ENCODE data around the gene GABARAP.

DNA sequence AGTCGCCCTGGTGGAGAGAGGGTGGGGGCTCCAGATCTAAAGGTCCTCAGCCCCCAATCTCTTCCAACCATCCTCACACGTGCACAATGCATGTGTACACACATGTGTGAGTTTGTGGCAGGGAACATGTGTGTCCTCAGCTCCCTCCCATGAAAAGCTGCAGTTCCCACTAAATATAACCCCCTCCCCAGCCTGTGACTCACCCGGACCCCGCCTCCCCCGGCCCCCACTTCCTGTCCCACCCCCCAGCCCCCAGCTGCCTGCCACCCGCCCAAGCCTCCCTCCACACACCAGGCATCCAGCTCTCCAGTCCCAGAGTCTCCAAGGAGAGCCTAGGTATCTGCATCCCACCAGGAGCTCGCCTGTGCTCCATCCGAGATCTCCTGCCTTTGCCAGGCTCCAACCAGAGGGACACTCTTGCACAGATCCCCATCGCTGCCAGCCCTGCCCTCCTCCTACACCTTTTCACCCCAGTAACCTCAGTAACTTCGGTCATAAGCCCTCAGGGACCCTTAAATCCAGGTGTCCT, 26.5 kb downstream of the GABARAP start:
- TF ChIP-seq, protein P1, sequence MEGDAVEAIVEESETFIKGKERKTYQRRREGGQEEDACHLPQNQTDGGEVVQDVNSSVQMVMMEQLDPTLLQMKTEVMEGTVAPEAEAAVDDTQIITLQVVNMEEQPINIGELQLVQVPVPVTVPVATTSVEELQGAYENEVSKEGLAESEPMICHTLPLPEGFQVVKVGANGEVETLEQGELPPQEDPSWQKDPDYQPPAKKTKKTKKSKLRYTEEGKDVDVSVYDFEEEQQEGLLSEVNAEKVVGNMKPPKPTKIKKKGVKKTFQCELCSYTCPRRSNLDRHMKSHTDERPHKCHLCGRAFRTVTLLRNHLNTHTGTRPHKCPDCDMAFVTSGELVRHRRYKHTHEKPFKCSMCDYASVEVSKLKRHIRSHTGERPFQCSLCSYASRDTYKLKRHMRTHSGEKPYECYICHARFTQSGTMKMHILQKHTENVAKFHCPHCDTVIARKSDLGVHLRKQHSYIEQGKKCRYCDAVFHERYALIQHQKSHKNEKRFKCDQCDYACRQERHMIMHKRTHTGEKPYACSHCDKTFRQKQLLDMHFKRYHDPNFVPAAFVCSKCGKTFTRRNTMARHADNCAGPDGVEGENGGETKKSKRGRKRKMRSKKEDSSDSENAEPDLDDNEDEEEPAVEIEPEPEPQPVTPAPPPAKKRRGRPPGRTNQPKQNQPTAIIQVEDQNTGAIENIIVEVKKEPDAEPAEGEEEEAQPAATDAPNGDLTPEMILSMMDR (IDR thresholded peaks at IDR 0.05; ENCODE audit: low read length) = no peak
- TF ChIP-seq EZH2 (IDR thresholded peaks at IDR 0.05; ENCODE audit: borderline replicate concordance, low read length) = no peak

All from OCI-LY1 (cell line).